B cell (primary cell): Measurements from ENCODE around the gene SSX5.

ENCODE experiments used
- EZH2 ChIP-seq: IDR thresholded peaks from 2 replicates; pipeline ENCODE4 v1.6.1; 2012; ENCODE audit warnings: borderline replicate concordance, low read depth, mild to moderate bottlenecking, moderate library complexity, low read length; ENCODE audit not compliant: insufficient read depth, poor library complexity, severe bottlenecking
- TF ChIP-seq, protein P1 (sequence below): fragments of 200-600 bp; IDR thresholded peaks from one replicate; pipeline ENCODE4 v1.8.0; 2022; ENCODE audit warnings: antibody characterized with exemption, mild to moderate bottlenecking

DNA sequence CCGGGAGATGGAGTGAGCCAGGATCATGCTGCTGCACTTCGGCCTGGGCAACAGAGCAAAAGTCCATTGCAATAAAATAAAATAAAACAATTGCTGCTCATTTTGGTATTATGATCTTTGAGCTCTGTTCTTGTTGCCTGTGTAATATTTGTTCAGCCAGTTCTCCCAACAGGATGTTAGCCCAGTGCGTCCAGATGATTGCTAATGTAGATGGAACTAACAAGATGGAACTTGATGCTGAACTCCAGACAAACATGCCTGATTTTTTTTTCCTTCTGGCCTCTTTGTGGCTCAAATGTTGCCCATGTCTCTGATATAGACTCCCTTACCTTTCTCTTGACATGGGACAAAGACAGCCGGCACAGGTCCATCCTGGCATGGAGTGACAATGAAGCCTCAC lies 15.8 kb downstream of the SSX5 start:
- TF ChIP-seq, protein P1, sequence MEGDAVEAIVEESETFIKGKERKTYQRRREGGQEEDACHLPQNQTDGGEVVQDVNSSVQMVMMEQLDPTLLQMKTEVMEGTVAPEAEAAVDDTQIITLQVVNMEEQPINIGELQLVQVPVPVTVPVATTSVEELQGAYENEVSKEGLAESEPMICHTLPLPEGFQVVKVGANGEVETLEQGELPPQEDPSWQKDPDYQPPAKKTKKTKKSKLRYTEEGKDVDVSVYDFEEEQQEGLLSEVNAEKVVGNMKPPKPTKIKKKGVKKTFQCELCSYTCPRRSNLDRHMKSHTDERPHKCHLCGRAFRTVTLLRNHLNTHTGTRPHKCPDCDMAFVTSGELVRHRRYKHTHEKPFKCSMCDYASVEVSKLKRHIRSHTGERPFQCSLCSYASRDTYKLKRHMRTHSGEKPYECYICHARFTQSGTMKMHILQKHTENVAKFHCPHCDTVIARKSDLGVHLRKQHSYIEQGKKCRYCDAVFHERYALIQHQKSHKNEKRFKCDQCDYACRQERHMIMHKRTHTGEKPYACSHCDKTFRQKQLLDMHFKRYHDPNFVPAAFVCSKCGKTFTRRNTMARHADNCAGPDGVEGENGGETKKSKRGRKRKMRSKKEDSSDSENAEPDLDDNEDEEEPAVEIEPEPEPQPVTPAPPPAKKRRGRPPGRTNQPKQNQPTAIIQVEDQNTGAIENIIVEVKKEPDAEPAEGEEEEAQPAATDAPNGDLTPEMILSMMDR: no peak
- TF ChIP-seq EZH2: no peak
